ENCODE results near the gene IRF4.

Gene IRF4

DNA sequence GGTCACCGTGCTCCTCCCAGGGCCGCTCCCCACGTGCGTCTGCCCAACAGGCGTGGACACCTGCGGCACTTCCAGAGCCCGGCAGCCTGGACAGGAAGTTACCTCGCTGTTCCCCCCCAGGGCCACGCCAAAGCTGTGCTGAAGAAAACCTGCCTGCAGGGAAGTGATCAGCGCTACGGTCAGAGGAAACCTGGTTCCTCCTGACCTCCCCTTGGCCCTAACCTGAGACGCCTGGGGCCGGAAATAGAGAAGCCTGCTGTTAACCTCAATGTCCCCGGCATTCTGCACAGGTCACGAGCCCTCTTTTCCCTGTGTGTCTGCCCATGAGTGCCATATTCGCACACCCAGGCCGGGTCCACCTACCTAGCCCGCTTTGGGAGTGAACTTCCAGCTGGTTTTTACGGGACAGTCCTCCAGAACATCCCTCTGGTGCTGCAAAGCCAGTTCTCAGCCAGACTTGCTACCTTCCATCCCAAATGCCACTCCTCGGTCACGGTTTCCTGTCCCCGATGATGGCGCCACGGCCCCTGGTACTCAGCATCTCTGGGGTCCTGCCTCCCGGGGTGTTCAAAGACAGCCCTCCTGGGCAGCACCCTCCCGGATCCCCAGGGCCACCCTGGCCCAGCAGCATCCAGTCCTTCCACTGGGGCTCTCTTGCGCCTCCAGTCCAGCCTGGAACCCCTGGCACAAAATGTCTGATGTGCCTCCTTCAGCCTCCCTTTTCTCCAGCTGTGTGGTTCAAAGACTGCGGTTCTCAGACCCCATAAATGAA, 12.0 kb upstream of the IRF4 start:
- TF ChIP-seq POLR2A (IDR thresholded peaks at IDR 0.05; ENCODE audit: extremely low read depth, insufficient read length) (no peak), MYC (IDR thresholded peaks at IDR 0.05; ENCODE audit: low read depth, low read length) (no peak)
- TF ChIP-seq, protein P1, sequence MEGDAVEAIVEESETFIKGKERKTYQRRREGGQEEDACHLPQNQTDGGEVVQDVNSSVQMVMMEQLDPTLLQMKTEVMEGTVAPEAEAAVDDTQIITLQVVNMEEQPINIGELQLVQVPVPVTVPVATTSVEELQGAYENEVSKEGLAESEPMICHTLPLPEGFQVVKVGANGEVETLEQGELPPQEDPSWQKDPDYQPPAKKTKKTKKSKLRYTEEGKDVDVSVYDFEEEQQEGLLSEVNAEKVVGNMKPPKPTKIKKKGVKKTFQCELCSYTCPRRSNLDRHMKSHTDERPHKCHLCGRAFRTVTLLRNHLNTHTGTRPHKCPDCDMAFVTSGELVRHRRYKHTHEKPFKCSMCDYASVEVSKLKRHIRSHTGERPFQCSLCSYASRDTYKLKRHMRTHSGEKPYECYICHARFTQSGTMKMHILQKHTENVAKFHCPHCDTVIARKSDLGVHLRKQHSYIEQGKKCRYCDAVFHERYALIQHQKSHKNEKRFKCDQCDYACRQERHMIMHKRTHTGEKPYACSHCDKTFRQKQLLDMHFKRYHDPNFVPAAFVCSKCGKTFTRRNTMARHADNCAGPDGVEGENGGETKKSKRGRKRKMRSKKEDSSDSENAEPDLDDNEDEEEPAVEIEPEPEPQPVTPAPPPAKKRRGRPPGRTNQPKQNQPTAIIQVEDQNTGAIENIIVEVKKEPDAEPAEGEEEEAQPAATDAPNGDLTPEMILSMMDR (IDR thresholded peaks at IDR 0.05; ENCODE audit: low read depth, low read length), result no peak
- TF ChIP-seq, protein P2, sequence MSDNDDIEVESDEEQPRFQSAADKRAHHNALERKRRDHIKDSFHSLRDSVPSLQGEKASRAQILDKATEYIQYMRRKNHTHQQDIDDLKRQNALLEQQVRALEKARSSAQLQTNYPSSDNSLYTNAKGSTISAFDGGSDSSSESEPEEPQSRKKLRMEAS (IDR thresholded peaks at IDR 0.05; ENCODE audit: low read depth, low read length), result no peak
- no peak for DNase-seq (ENCODE audit: low read depth)

DNA sequence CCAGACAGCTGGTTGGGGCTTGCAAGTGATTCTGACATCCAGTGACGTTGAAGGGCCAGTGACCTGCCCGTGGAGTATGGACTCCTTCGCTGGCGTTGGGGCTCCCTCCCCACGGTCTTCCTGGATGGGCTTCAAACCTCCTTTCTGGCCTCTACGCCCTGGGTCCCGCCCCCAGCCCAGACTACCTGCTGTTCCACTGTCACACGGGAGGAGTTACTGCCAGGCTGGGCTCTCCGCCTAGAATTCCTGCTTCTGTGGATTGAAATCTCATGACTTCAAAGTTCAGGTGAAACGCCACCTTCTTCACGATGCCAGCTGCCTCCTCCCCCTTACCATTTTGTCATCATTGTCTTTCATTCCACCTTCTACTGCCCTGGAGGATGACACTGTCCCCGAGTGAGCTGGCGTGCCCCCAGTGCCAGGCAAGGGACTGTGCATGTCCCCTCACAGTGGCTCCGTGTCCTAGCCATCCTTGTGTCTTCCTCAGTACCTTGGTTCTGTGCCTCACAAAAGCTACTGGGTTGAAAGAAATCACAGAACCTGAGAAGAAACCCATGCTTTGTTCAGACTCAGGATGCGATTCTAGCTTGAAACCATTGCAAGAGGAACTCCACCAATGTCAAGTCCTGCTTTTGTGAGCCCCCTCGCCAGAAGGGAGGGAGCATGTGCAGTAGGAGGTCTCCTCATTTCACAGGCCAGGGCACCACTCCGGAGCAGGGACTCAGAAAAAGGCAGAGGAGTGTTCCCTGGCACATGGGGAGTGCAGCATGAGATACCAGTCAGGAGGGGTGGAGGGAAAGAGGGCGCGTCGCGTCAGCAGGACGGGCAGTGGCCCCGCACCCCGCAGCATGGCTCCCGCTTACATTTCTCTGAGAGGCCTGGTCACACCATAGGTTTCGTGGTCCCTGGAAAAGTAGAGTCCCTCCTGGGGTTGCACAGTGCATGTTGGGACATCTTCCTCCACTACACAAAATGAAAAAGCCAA, 11.0 kb upstream of the IRF4 start:
- DNase-seq (ENCODE audit: low read depth), result no peak
- no peak overlapping the region for H3K4me3 ChIP-seq (ENCODE audit: low read depth, low read length)

More for the DNA sequence above, 12.0 kb upstream of the IRF4 start:
- H3K4me3 ChIP-seq (ENCODE audit: low read depth, low read length), result no peak overlapping the region

DNA sequence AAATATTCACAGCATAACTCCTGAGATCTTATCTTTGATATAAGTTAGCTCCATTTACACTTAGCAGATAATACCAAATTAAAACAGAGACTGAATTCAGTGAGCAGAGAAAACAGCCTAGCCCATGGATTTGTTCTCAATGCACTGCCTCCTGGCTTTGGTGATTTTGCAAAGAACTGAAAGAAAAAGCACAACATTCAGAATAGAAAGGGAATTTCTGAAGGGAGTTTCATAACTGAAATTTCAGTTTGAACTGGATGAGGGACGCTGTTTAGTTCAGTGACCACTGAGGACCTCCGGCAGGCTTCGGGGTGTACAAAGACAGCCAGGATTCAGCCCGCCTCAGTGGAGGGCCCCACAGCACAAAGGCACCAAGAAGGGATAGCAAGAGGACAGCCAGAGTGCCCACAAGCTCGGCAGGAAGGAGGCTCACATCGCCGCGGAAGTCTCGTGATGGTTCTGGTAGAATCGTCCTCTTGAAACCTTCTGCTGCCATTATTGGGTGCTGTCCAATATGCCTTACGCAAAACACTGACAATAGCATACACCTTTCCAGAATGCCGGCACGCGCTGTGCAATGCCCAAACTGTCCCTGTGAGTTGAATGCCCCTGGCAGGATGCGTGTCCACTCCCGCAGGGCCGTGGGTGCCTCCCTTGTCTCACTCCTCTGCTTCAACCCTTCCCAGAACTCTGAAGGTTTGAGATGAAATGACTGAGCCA, 9.7 kb upstream of the IRF4 start:
- H3K4me3 ChIP-seq (ENCODE audit: low read depth, low read length), result no peak overlapping the region
- no peak for DNase-seq (ENCODE audit: low read depth)
- TF ChIP-seq MYC (IDR thresholded peaks at IDR 0.05; ENCODE audit: low read depth, low read length) (no peak), POLR2A (IDR thresholded peaks at IDR 0.05; ENCODE audit: extremely low read depth, insufficient read length) (no peak)
- TF ChIP-seq, protein P2 (IDR thresholded peaks at IDR 0.05; ENCODE audit: low read depth, low read length), result no peak
- TF ChIP-seq, protein P1 (IDR thresholded peaks at IDR 0.05; ENCODE audit: low read depth, low read length), result no peak

More for the DNA sequence above, 11.0 kb upstream of the IRF4 start:
- TF ChIP-seq MYC (IDR thresholded peaks at IDR 0.05; ENCODE audit: low read depth, low read length) (no peak), POLR2A (IDR thresholded peaks at IDR 0.05; ENCODE audit: extremely low read depth, insufficient read length) (no peak)
- TF ChIP-seq, protein P1 (IDR thresholded peaks at IDR 0.05; ENCODE audit: low read depth, low read length), result no peak
- TF ChIP-seq, protein P2 (IDR thresholded peaks at IDR 0.05; ENCODE audit: low read depth, low read length), result no peak

DNA sequence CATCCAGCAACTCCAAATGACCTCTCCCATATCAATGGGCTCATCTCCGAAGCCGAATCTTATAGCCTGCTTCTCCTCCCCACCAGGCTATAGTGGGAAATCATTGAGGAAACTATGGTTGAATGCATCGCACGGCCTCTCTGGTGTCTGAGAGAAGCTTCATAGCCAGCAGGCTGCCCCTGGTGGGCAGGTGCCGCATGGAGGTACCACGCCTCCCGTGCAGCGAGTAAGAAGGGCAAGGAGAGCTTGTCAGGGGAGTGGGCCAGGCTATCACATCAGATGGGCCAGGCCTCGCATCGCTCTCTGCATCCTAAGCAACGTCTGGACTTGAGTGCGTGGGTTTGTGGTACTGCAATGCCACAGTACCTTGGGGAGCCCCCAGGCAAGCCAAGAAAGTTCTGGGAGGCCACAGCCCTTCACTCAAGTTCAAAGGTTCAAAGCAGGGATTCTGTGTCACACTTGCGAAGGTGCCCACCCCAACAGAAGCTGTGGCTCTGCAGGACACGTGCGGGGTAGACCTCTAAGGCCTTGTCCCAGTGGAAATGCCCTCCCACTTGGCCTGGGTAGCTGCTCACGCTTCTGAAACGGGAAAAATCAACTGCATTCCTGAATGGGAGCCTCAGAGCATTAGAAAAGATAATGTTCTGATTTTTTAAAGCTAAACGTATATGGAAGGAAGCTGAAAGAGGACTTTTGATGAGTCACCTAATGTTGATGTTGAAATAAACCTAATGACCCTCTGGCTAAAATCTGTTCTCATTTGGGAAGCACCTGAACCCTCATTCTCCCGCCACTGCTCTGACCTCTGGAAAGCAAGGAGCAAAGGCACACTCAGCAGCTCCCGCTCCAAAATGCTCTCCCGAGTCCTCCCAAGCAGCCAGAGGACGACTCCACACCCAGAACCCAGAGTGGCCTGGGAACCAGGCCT, 8.4 kb upstream of the IRF4 start:
- no peak for TF ChIP-seq MYC (IDR thresholded peaks at IDR 0.05; ENCODE audit: low read depth, low read length)
- TF ChIP-seq, protein P1 (IDR thresholded peaks at IDR 0.05; ENCODE audit: low read depth, low read length), result no peak
- TF ChIP-seq, protein P2 (IDR thresholded peaks at IDR 0.05; ENCODE audit: low read depth, low read length), result no peak
- TF ChIP-seq POLR2A (IDR thresholded peaks at IDR 0.05; ENCODE audit: extremely low read depth, insufficient read length), result no peak
- DNase-seq (ENCODE audit: low read depth), result no peak
- no peak overlapping the region for H3K4me3 ChIP-seq (ENCODE audit: low read depth, low read length)

All from NB4 (cell line).